Endothelial cell (in vitro differentiated cells): ENCODE results near the gene PLXNA2. TPM values are rescaled to one million over a fixed set of nuclear protein-coding genes. Genes with fewer than 3 reads are reported as not detected.

Experiments used
- DNase-seq: peaks from one replicate; pipeline ENCODE4 v3.0.0; 2021; ENCODE audit warnings: low spot score
- H3K27ac Mint-ChIP-seq: one replicate; pipeline ENCODE4 v1.8.0; 2021; ENCODE audit warnings: mixed read lengths, inconsistent platforms; ENCODE audit not compliant: unreplicated experiment
- H3K27me3 Mint-ChIP-seq: one replicate; pipeline ENCODE4 v1.8.0; 2021; ENCODE audit warnings: mild to moderate bottlenecking, moderate library complexity, mixed read lengths, inconsistent platforms; ENCODE audit not compliant: unreplicated experiment
- H3K36me3 Mint-ChIP-seq: one replicate; pipeline ENCODE4 v1.8.0; 2021; ENCODE audit warnings: mild to moderate bottlenecking, low read depth, mixed read lengths, inconsistent platforms; ENCODE audit not compliant: unreplicated experiment
- H3K4me1 Mint-ChIP-seq: one replicate; pipeline ENCODE4 v1.8.0; 2021; ENCODE audit warnings: mild to moderate bottlenecking, mixed read lengths, inconsistent platforms; ENCODE audit not compliant: unreplicated experiment
- H3K4me3 Mint-ChIP-seq: one replicate; pipeline ENCODE4 v1.8.0; 2021; ENCODE audit warnings: mild to moderate bottlenecking, mixed read lengths, inconsistent platforms; ENCODE audit not compliant: unreplicated experiment
- H3K9me3 Mint-ChIP-seq: one replicate; pipeline ENCODE4 v1.8.0; 2021; ENCODE audit warnings: mixed read lengths, inconsistent platforms; ENCODE audit not compliant: unreplicated experiment
- total RNA-seq: library from RNA; stranded (reverse); fragmentation: NEBNext Ultra II Directional; extraction: Animal tissue kit (Norgen Biotek cat#: 25700); gene quantifications from one replicate; pipeline ENCODE4 v1.2.1, GENCODE V29; 2021; ENCODE audit not compliant: unreplicated experiment
- TF ChIP-seq, protein P1 (sequence below): fragments of 200-600 bp; sonication (generic); IDR thresholded peaks from one replicate; pipeline ENCODE4 v1.5.0; 2021; ENCODE audit warnings: antibody characterized with exemption; ENCODE audit not compliant: unreplicated experiment

The PLXNA2 gene
- total RNA-seq, 1 donor from 2014 or later: 25.6 TPM

DNA sequence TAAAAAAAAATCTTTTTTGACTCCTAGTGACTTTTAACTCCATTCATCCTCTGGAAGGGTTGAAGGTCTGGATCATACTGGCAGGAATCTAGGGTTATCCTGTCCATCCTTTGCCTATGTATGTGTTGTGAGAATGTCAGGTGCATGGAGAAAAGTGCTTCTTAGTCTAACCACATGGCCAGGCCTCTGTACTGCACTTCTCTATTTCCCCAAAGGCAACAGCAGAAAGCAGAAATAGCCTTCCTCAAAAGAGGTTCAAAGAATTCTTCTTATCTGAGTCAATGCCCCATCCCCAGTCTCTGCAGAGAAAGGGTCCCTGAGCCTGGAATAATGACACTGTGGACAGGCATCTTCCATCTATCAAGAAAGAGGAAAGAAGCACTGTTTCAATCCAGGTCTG is 247.5 kb downstream of the PLXNA2 start:
- no peak for DNase-seq
- TF ChIP-seq, protein P1, sequence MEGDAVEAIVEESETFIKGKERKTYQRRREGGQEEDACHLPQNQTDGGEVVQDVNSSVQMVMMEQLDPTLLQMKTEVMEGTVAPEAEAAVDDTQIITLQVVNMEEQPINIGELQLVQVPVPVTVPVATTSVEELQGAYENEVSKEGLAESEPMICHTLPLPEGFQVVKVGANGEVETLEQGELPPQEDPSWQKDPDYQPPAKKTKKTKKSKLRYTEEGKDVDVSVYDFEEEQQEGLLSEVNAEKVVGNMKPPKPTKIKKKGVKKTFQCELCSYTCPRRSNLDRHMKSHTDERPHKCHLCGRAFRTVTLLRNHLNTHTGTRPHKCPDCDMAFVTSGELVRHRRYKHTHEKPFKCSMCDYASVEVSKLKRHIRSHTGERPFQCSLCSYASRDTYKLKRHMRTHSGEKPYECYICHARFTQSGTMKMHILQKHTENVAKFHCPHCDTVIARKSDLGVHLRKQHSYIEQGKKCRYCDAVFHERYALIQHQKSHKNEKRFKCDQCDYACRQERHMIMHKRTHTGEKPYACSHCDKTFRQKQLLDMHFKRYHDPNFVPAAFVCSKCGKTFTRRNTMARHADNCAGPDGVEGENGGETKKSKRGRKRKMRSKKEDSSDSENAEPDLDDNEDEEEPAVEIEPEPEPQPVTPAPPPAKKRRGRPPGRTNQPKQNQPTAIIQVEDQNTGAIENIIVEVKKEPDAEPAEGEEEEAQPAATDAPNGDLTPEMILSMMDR: no peak
- Mint-ChIP-seq H3K4me1 (peaks cover 6% of the 10 kb centered on the region), H3K4me3 (no peak overlapping the region), H3K9me3 (no peaks in the 10 kb centered on the region), H3K36me3 (no peaks in the 10 kb centered on the region), H3K27ac (no peak overlapping the region), H3K27me3 (peaks cover 2% of the 10 kb centered on the region)

DNA sequence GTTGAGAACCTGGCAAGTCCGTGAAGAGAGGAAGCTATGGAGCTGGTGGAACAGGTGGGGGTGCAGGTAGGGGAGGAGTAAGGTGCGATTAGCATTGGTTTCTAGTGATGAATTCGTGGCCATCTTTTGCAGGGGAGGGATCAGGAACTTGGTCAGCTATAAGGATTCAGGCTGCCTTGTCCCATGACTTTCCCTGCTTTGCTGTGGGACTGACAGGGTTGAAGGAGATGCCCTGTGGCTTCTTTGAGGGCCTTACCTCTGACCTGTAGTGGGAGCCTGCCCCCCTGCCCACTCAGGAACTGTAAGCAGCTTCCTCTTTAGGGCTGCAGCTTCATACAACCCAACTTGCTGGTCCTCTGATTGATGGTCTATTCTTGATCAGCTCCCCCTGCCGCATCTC is 248.6 kb downstream of the PLXNA2 start:
- DNase-seq: no peak
- Mint-ChIP-seq H3K27me3 (peaks cover 2% of the 10 kb centered on the region), H3K36me3 (no peaks in the 10 kb centered on the region), H3K4me1 (peaks cover 6% of the 10 kb centered on the region), H3K4me3 (no peak overlapping the region), H3K9me3 (no peaks in the 10 kb centered on the region), H3K27ac (no peak overlapping the region)
- TF ChIP-seq, protein P1: no peak

DNA sequence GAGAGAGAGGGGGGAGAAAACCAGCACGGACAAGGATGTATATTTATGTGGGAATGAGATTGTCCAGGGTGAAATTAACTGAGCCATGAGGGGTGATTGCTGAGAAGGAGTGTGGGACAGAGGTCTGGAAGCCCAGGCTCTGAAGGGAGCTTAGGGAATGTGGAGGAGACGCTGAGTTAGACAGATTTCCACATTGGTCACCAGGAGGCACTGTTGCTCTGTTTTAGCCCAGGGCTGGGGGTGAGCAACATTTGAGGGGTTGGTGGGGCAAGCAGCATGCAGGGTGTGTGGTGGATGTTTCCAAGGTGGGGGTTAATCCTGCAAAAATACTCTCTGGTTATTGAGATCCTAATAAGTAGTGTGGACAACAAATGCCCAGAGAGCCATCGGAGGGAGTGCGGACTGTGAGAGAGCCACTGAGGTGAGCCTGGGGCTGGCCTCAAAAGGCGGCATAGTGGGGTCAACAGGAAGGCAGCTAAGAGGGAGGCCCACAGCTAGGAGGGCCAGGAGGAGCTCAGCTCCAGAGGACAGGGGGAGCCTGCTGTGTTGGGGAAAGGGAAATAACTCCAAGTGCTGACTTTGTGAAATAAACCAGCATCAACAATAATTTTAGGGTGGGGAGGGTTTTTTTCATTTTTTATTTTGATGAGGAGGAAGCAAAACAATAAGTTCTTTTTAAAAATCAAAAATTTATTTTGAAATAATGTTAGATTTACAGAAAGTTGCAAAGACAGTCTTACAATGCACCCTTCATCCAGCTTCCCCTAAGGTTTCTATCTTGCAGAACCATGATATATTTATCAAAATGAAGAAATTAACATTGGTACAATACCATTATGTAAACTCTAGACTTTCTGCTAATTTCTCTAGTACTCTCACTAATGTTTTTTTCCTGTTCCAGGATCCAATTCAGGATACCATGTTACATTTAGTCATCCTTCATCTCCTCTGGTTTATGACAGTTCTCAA is 250.4 kb downstream of the PLXNA2 start:
- H3K9me3 Mint-ChIP-seq: no peaks in the 10 kb centered on the region
- peak; percentile 12 for DNase-seq
- TF ChIP-seq, protein P1: peak; percentile 47
- peaks cover 5% of the 10 kb centered on the region for H3K27me3 Mint-ChIP-seq
- H3K27ac Mint-ChIP-seq: no peak overlapping the region
- no peak overlapping the region for H3K4me3 Mint-ChIP-seq
- peaks cover 3% of the 10 kb centered on the region for H3K36me3 Mint-ChIP-seq
- peaks cover 6% of the 10 kb centered on the region for H3K4me1 Mint-ChIP-seq

DNA sequence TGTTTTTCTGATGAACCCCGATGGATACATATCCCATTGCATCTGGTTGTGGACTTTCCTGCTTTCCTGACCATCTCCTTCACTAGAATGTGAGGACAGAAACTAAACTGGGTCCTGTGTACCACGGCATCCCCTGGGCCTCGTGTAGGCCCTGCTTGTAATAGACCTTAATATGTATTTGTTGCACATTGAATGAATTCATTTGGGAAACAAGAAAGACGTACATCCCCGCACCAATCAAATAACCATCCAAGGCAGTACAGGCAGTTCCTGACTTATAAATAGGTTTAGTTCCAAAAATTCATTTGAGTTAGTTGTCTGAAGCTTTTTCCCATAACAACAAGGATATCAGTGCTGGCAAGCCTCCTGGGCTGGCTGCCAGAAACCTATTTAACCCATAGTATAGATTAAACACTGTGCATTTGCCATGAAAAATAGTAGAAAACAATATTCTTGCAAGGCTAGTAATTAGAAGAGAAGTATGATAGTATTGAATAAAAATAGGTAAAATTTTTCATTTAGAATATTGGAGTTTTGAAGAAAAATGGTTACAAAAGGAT is 251.4 kb downstream of the PLXNA2 start:
- Mint-ChIP-seq H3K27me3 (peaks cover 5% of the 10 kb centered on the region), H3K4me3 (no peak overlapping the region), H3K27ac (no peak overlapping the region), H3K9me3 (no peaks in the 10 kb centered on the region), H3K36me3 (peaks cover 4% of the 10 kb centered on the region), H3K4me1 (peaks cover 6% of the 10 kb centered on the region)
- no peak for DNase-seq
- TF ChIP-seq, protein P1: no peak

DNA sequence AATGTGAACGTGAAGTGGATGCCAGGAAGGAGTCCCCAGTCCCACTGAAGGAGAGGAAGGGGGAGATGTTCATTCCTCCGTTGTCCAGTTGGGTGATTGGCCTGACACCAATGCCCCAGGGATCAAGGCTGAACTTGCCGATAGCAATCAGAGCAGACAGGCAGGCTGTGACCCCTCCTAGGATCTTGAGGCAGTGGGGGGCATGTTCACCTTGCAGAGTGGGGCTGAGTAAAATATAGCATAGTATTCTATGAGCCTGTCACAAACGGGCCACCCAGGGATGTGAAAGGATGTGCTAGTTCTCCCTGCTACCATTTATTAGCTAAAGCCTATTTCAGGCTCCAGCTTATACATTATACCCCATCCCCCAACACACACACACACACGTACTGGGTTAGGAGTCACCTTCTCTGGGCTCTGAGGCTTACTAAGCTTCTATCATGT is 252.6 kb downstream of the PLXNA2 start:
- no peak overlapping the region for H3K4me3 Mint-ChIP-seq
- H3K9me3 Mint-ChIP-seq: no peaks in the 10 kb centered on the region
- TF ChIP-seq, protein P1: no peak
- peaks cover 4% of the 10 kb centered on the region for H3K36me3 Mint-ChIP-seq
- peaks cover 10% of the 10 kb centered on the region for H3K4me1 Mint-ChIP-seq
- no peak for DNase-seq
- H3K27ac Mint-ChIP-seq: no peak overlapping the region
- peaks cover 5% of the 10 kb centered on the region for H3K27me3 Mint-ChIP-seq
